Activated naive CD8-positive, alpha-beta T cell treated with anti-CD3 and anti-CD28 coated beads, Interleukin-2, amount 50 U/mL, for 24 hours (primary cell): ENCODE results near the gene GARNL3.

Source experiments
- ATAC-seq: fragments of 150-1000 bp; cut with Tn5 transposase; one replicate; pipeline ENCODE4 v1.10.0; 2021
- DNase-seq: peaks from one replicate; pipeline ENCODE4 v3.0.0; 2021
- H3K27ac Mint-ChIP-seq: one replicate; pipeline ENCODE4 v1.8.0; 2021; ENCODE audit warnings: mild to moderate bottlenecking, mixed read lengths
- H3K27me3 Mint-ChIP-seq: one replicate; pipeline ENCODE4 v1.8.0; 2021; ENCODE audit warnings: mixed read lengths
- H3K36me3 Mint-ChIP-seq: one replicate; pipeline ENCODE4 v1.8.0; 2021; ENCODE audit warnings: low read depth, mixed read lengths
- H3K4me1 Mint-ChIP-seq: one replicate; pipeline ENCODE4 v1.8.0; 2021; ENCODE audit warnings: mixed read lengths
- H3K4me3 Mint-ChIP-seq: one replicate; pipeline ENCODE4 v1.8.0; 2021; ENCODE audit warnings: mild to moderate bottlenecking, moderate library complexity, mixed read lengths
- H3K9me3 Mint-ChIP-seq: one replicate; pipeline ENCODE4 v1.8.0; 2021; ENCODE audit warnings: mixed read lengths

Gene GARNL3

GRCh38 chr9:127353882-127354281 lies 89.3 kb downstream of the GARNL3 start:
- no peaks in the 10 kb centered on the region for H3K4me1 Mint-ChIP-seq
- H3K27me3 Mint-ChIP-seq: peaks cover 24% of the 10 kb centered on the region

DNA sequence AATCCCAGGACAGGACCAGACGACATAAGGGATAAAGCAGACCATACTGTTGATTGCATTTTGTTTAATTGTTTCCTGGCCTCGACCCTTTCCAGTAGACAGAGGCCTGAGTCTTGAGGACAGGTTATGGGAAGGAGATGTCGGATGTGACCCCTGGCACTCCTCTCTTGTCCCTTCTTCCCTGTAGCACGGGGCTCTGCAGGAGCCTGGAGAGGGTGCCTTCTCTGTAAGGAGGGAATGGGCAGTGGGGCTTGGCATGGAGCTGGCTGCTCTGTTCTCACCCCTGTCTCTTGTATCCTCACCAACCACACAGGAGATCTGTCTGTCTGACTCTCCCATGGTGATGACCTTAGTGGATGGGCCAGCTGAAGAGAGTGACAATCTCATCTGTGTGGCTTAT lies 92.3 kb downstream of the GARNL3 start:
- Mint-ChIP-seq H3K4me1 (peaks cover 5% of the 10 kb centered on the region), H3K27ac (no peak overlapping the region), H3K27me3 (peaks cover 24% of the 10 kb centered on the region), H3K36me3 (no peaks in the 10 kb centered on the region), H3K4me3 (no peak overlapping the region), H3K9me3 (no peaks in the 10 kb centered on the region)
- ATAC-seq: no peak
- no peak for DNase-seq

More at GRCh38 chr9:127353882-127354281, 89.3 kb downstream of the GARNL3 start:
- no peak for DNase-seq
- no peaks in the 10 kb centered on the region for H3K9me3 Mint-ChIP-seq
- H3K36me3 Mint-ChIP-seq: no peaks in the 10 kb centered on the region
- no peak overlapping the region for H3K27ac Mint-ChIP-seq
- ATAC-seq: no peak
- H3K4me3 Mint-ChIP-seq: no peak overlapping the region

DNA sequence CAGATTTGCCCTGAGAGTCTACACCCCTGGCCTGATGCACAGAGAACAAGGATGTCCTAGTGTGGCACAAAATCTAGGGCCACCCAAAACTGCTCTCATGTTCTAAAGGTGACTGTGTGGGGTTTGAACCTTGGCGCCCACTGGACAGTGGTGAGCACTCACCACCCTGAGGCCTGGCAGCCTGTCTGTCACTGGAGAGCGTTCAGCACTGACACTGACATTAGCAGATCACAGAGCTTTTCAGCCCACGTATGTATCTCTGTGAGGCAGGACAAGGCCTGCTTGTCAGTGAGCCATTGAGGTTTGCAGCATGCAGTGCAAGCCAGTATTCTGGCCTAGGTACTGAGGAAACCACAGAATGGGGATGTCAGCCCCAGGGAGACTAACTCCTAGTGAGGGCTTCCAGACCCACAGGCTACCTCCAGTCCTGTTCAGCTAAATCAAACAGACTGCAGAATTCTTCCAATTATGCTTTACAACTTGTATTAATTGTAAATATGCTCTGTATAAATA lies 93.5 kb downstream of the GARNL3 start:
- DNase-seq (no peak), ATAC-seq (no peak)
- H3K27ac Mint-ChIP-seq: no peak overlapping the region
- H3K4me1 Mint-ChIP-seq: peaks cover 5% of the 10 kb centered on the region
- peaks cover 24% of the 10 kb centered on the region for H3K27me3 Mint-ChIP-seq
- no peak overlapping the region for H3K4me3 Mint-ChIP-seq
- H3K36me3 Mint-ChIP-seq: no peaks in the 10 kb centered on the region
- no peaks in the 10 kb centered on the region for H3K9me3 Mint-ChIP-seq

GRCh38 chr9:127358770-127359169 lies 94.2 kb downstream of the GARNL3 start:
- Mint-ChIP-seq H3K27ac (no peak overlapping the region), H3K4me1 (peaks cover 5% of the 10 kb centered on the region), H3K27me3 (peaks cover 18% of the 10 kb centered on the region), H3K36me3 (no peaks in the 10 kb centered on the region), H3K9me3 (no peaks in the 10 kb centered on the region), H3K4me3 (no peak overlapping the region)
- no peak for ATAC-seq
- no peak for DNase-seq

DNA sequence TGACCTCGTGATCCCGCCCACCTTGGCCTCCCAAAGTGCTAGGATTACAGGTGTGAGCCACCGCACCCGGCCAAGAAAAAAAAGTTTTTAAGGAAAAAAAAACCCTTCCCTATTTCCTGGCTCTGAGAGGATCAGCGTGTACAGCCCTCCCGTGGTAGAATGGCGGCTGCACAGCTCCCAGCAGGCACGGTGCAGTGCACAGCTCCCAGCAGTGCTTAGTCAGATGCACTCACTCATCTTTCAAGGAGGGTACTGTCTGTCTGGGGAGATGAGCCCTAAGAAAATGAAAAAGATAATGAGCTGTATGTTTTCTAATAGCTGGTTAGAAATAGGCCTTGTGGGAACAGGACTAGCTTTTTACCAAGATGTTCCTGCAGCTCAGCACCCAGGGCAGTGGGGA lies 95.7 kb downstream of the GARNL3 start:
- no peak for DNase-seq
- peaks cover 5% of the 10 kb centered on the region for H3K4me1 Mint-ChIP-seq
- H3K27ac Mint-ChIP-seq: no peak overlapping the region

GRCh38 chr9:127360829-127361228 lies 96.3 kb downstream of the GARNL3 start:
- Mint-ChIP-seq H3K4me3 (no peak overlapping the region), H3K4me1 (peaks cover 5% of the 10 kb centered on the region), H3K27ac (no peak overlapping the region), H3K27me3 (peaks cover 9% of the 10 kb centered on the region), H3K9me3 (no peaks in the 10 kb centered on the region), H3K36me3 (no peaks in the 10 kb centered on the region)
- DNase-seq: no peak
- no peak for ATAC-seq

More for the DNA sequence above, 95.7 kb downstream of the GARNL3 start:
- ATAC-seq: no peak
- no peak overlapping the region for H3K4me3 Mint-ChIP-seq
- H3K27me3 Mint-ChIP-seq: peaks cover 14% of the 10 kb centered on the region
- H3K9me3 Mint-ChIP-seq: no peaks in the 10 kb centered on the region
- H3K36me3 Mint-ChIP-seq: no peaks in the 10 kb centered on the region

DNA sequence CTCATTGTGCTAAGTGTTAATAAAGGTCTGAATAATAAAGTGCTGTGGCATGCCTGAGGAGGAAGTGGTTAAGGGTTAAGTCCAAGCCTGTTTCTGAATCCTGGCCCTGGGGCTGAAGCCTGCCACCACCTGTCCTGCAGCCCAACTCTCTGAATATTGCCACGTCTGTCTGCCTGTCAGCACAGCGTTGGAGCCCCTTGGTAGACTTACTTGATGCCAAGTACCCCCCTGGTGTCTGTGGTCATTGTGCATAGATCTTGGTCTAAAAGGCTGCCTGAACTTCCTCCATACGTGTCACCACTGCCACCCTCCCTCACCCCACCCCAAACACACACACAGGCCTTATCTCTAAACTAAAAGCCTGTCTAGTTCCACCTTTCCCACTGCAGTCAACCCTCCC lies 97.0 kb downstream of the GARNL3 start:
- peaks cover 9% of the 10 kb centered on the region for H3K27me3 Mint-ChIP-seq
- H3K36me3 Mint-ChIP-seq: no peaks in the 10 kb centered on the region
- H3K9me3 Mint-ChIP-seq: no peaks in the 10 kb centered on the region
- H3K27ac Mint-ChIP-seq: no peak overlapping the region
- H3K4me1 Mint-ChIP-seq: peaks cover 5% of the 10 kb centered on the region
- H3K4me3 Mint-ChIP-seq: no peak overlapping the region
- no peak for DNase-seq
- ATAC-seq: no peak

- ATAC-seq (no peak), DNase-seq (no peak)
- peaks cover 5% of the 10 kb centered on the region for H3K4me1 Mint-ChIP-seq
- H3K36me3 Mint-ChIP-seq: no peaks in the 10 kb centered on the region
- H3K4me3 Mint-ChIP-seq: no peak overlapping the region
- H3K27me3 Mint-ChIP-seq: peaks cover 16% of the 10 kb centered on the region
- H3K27ac Mint-ChIP-seq: no peak overlapping the region
- no peaks in the 10 kb centered on the region for H3K9me3 Mint-ChIP-seq
These were observed 98.3 kb downstream of the GARNL3 start for GRCh38 chr9:127362829-127363228.

DNA sequence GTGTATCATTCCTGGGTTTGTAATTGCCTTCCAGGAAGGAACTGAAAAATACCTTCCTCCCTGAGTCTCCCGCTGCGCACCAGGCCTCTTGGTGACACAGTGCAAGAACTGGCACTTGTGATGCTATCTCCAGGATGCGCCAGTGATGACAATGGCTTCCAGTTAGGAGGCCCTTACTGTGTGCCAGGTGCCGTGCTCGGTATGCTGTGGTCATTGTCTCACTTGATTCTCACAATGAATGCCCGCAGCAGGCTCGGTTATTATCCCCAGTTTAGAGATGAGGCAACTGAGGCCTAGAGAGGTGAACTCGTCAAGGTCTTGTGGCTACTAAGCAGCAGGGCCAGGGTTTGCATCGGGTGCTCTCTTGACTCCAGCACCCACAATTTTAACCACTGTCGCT lies 100.9 kb downstream of the GARNL3 start:
- no peaks in the 10 kb centered on the region for H3K9me3 Mint-ChIP-seq
- H3K4me1 Mint-ChIP-seq: peaks cover 5% of the 10 kb centered on the region
- no peaks in the 10 kb centered on the region for H3K36me3 Mint-ChIP-seq
- H3K4me3 Mint-ChIP-seq: no peak overlapping the region
- peaks cover 38% of the 10 kb centered on the region for H3K27me3 Mint-ChIP-seq
- ATAC-seq: no peak
- DNase-seq: no peak
- no peak overlapping the region for H3K27ac Mint-ChIP-seq

- Mint-ChIP-seq H3K4me1 (peaks cover under 1% of the 10 kb centered on the region), H3K36me3 (no peaks in the 10 kb centered on the region), H3K4me3 (no peak overlapping the region), H3K27me3 (peaks cover 46% of the 10 kb centered on the region), H3K27ac (no peak overlapping the region), H3K9me3 (no peaks in the 10 kb centered on the region)
- ATAC-seq (no peak), DNase-seq (no peak)
These were observed 102.0 kb downstream of the GARNL3 start for GRCh38 chr9:127366594-127366993.

- H3K27ac Mint-ChIP-seq: no peak overlapping the region
- H3K9me3 Mint-ChIP-seq: no peaks in the 10 kb centered on the region
- H3K27me3 Mint-ChIP-seq: peaks cover 61% of the 10 kb centered on the region
- H3K4me3 Mint-ChIP-seq: no peak overlapping the region
- ATAC-seq (no peak), DNase-seq (no peak)
- H3K36me3 Mint-ChIP-seq: no peaks in the 10 kb centered on the region
- no peaks in the 10 kb centered on the region for H3K4me1 Mint-ChIP-seq
These were observed 104.4 kb downstream of the GARNL3 start for GRCh38 chr9:127368852-127369402.

DNA sequence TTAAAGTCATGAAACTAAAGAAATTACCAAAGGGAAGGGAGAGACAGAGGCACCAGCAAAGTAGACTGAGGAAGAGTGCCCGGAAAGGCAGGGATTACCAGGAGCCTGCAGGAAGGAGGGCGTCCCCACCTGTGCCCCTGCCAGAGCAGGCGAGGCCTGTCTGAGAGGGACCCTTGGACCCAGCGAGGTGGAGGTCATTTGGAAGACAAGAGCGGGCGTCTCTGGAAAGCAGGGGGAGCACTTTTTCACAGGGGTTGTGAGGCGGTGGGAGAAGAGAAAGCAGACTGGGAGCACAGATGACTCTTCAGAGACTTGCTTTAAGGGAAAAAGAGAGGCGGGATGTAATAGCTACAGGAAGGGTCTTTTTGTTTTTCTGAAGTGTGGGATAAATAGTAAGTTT lies 104.9 kb downstream of the GARNL3 start:
- H3K9me3 Mint-ChIP-seq: no peaks in the 10 kb centered on the region
- H3K27me3 Mint-ChIP-seq: peaks cover 60% of the 10 kb centered on the region
- H3K36me3 Mint-ChIP-seq: no peaks in the 10 kb centered on the region
- DNase-seq: no peak
- no peak for ATAC-seq
- no peak overlapping the region for H3K4me3 Mint-ChIP-seq
- no peaks in the 10 kb centered on the region for H3K4me1 Mint-ChIP-seq
- H3K27ac Mint-ChIP-seq: no peak overlapping the region

DNA sequence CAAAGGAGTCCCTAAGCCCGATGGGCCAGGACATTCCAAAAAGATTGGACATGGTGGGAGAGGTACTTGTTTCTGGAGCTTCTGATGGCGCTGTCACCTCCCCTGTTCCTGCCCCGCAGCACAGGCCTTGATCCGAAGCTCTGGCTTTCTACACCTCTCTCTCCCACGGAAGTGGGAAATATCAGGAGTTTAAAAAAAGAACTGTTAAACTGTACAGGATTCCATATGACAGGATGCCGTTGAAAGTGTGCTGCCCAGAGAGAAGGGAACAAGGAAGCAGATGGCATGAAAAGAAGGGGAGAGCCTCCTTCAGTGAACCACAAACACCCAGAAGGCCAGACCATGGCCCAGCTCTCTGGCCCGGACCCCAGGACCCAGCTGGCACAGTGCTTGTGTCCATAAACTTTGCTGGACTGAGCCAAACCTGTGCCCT lies 105.6 kb downstream of the GARNL3 start:
- Mint-ChIP-seq H3K27me3 (peaks cover 65% of the 10 kb centered on the region), H3K27ac (no peak overlapping the region), H3K36me3 (no peaks in the 10 kb centered on the region), H3K9me3 (no peaks in the 10 kb centered on the region), H3K4me1 (no peaks in the 10 kb centered on the region), H3K4me3 (no peak overlapping the region)
- ATAC-seq: no peak
- no peak for DNase-seq

DNA sequence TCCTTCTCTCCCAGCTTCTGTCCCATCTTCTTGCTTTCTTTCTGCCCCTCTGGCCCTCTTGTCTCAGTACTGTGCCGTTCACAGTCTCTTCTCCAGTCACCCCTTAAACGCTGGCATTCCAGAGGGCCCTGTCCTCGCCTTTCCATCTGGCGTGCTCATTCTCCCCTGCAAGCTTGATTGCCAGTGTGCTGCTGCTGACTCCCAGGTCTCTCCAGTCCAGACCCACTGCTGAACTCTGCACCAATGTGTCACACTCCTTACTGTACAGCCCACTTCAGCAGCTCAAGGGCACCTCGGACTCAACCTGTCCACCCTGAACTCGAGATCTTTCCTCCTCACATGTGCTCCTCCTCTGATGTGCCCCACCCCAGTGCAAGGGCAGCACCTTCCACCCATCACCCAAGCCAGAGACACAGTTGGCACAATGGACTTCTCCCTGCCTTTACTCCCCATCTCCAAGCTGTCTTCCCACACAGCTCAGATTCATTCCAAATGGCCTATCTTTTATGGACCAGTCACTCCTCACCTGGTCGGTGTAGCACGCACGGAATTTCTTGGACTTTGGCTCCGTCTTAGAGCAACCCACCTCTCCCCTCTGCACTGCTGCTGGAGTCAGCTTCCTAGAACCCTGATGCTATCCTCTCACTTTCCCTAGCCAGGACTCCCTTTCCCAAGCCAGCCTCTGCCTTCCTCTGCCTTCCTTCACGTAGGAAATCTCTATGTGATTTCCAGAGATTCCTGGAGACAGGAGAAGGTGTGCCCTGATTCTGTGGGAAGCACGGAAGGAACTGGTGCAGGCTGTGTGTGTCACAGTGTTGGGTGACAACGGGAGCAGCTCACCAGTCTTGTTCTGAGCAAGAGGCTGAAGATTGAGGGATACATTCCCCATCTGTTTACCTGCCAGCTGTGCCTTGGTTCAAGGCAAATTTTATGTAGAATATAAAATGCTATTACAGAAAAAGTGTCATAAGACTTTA lies 106.4 kb downstream of the GARNL3 start:
- ATAC-seq: no peak
- Mint-ChIP-seq H3K4me3 (no peak overlapping the region), H3K27me3 (peaks cover 72% of the 10 kb centered on the region), H3K27ac (peak overlapping the region; percentile 31), H3K36me3 (no peaks in the 10 kb centered on the region), H3K4me1 (no peaks in the 10 kb centered on the region), H3K9me3 (no peaks in the 10 kb centered on the region)
- no peak for DNase-seq

DNA sequence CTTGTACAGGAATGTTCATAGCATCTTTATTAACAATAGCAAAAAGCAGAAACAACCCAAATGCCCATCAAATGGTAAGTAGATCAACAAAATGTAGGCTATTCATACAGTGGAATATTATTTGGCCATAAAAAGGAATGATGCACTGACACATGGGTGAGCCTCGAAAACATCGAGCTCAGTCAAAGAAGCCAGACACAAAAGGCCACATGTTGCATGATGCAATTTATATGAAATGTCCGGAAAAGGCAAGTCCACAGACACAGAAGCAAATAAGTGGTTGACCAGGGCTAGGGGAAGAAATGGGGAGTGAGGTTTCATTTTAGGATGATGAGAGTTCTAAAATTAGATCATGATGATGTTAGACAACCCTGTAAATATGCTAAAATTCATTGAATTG lies 115.9 kb downstream of the GARNL3 start:
- Mint-ChIP-seq H3K9me3 (peaks cover 3% of the 10 kb centered on the region), H3K27me3 (peaks cover 67% of the 10 kb centered on the region), H3K4me3 (no peak overlapping the region), H3K27ac (no peak overlapping the region), H3K4me1 (no peaks in the 10 kb centered on the region), H3K36me3 (peaks cover 6% of the 10 kb centered on the region)
- DNase-seq (no peak), ATAC-seq (no peak)
